ENCODE results near the gene HIRA. TPM values are rescaled to one million over a fixed set of nuclear protein-coding genes. Genes with fewer than 3 reads are reported as not detected.

Gene HIRA
- total and polyA plus RNA-seq, 9 of the 15 experiments (the other 6 are each of a cell fraction or from before 2014, with no cell fraction given), result 0.96 to 132 (median 58.4) TPM

- TF ChIP-seq ZNF232 (CRISPR knock-in tag; IDR thresholded peaks at IDR 0.05) (no peak), MXD1 (CRISPR knock-in tag; IDR thresholded peaks at IDR 0.05; ENCODE audit: borderline replicate concordance, poor library complexity, severe bottlenecking) (peak; percentile 13), SMAD4 (CRISPR knock-in tag; conservative IDR thresholded peaks at IDR 0.05) (peak; percentile 99; the same call in 1 of the 2 replicates), ATF7 (IDR thresholded peaks at IDR 0.05) (no peak), KLF16 (IDR thresholded peaks at IDR 0.05) (peak; percentile 56; the same call in 1 of the 2 replicates), MTF1 (CRISPR knock-in tag; IDR thresholded peaks at IDR 0.05; ENCODE audit: borderline replicate concordance) (0 out of 2 replicates have a peak, but pooled peaks have one; percentile 65), CEBPB (tag; IDR thresholded peaks at IDR 0.05) (no peak), RFX7 (CRISPR knock-in tag; IDR thresholded peaks at IDR 0.05) (no peak), YY1 (IDR thresholded peaks at IDR 0.05; ENCODE audit: borderline replicate concordance in 1 of 3, control insufficient read depth in 1 of 3, extremely low read depth in 1 of 3, insufficient read depth in 3 of 3, insufficient read length in 1 of 3, insufficient replicate concordance in 2 of 3, low read depth in 1 of 3, low read length in 2 of 3) (no peak), MYC (IDR thresholded peaks at IDR 0.05; ENCODE audit: low read depth, low read length) (peak; percentile 87), MYC (CRISPR knock-in tag; IDR thresholded peaks at IDR 0.05; ENCODE audit: borderline replicate concordance, low read depth) (no peak), ZNF12 (CRISPR knock-in tag; IDR thresholded peaks at IDR 0.05) (no peak), CGGBP1 (CRISPR knock-in tag; IDR thresholded peaks at IDR 0.05) (peak; percentile 94), HNRNPLL (IDR thresholded peaks at IDR 0.05; ENCODE audit: low read depth, low read length, poor library complexity, severe bottlenecking) (peak; percentile 81), PYGO2 (tag; IDR thresholded peaks at IDR 0.05) (no peak), PHF8 (IDR thresholded peaks at IDR 0.05; ENCODE audit: borderline replicate concordance, low read length) (peak; percentile 93; the same call in 1 of the 2 replicates), CBFA2T3 (IDR thresholded peaks at IDR 0.05) (no peak), JUN (IDR thresholded peaks at IDR 0.05; ENCODE audit: borderline replicate concordance, low read depth, low read length) (0 out of 2 replicates have a peak, but pooled peaks have one; percentile 72), JUN (CRISPR knock-in tag; IDR thresholded peaks at IDR 0.05; ENCODE audit: borderline replicate concordance) (no peak), MIER1 (IDR thresholded peaks at IDR 0.05; ENCODE audit: low read depth) (no peak)
- TF ChIP-seq, protein P1, sequence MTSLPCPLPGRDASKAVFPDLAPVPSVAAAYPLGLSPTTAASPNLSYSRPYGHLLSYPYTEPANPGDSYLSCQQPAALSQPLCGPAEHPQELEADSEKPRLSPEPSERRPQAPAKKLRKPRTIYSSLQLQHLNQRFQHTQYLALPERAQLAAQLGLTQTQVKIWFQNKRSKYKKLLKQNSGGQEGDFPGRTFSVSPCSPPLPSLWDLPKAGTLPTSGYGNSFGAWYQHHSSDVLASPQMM (CRISPR knock-in tag; IDR thresholded peaks at IDR 0.05), result no peak
- TF ChIP-seq, protein P2, sequence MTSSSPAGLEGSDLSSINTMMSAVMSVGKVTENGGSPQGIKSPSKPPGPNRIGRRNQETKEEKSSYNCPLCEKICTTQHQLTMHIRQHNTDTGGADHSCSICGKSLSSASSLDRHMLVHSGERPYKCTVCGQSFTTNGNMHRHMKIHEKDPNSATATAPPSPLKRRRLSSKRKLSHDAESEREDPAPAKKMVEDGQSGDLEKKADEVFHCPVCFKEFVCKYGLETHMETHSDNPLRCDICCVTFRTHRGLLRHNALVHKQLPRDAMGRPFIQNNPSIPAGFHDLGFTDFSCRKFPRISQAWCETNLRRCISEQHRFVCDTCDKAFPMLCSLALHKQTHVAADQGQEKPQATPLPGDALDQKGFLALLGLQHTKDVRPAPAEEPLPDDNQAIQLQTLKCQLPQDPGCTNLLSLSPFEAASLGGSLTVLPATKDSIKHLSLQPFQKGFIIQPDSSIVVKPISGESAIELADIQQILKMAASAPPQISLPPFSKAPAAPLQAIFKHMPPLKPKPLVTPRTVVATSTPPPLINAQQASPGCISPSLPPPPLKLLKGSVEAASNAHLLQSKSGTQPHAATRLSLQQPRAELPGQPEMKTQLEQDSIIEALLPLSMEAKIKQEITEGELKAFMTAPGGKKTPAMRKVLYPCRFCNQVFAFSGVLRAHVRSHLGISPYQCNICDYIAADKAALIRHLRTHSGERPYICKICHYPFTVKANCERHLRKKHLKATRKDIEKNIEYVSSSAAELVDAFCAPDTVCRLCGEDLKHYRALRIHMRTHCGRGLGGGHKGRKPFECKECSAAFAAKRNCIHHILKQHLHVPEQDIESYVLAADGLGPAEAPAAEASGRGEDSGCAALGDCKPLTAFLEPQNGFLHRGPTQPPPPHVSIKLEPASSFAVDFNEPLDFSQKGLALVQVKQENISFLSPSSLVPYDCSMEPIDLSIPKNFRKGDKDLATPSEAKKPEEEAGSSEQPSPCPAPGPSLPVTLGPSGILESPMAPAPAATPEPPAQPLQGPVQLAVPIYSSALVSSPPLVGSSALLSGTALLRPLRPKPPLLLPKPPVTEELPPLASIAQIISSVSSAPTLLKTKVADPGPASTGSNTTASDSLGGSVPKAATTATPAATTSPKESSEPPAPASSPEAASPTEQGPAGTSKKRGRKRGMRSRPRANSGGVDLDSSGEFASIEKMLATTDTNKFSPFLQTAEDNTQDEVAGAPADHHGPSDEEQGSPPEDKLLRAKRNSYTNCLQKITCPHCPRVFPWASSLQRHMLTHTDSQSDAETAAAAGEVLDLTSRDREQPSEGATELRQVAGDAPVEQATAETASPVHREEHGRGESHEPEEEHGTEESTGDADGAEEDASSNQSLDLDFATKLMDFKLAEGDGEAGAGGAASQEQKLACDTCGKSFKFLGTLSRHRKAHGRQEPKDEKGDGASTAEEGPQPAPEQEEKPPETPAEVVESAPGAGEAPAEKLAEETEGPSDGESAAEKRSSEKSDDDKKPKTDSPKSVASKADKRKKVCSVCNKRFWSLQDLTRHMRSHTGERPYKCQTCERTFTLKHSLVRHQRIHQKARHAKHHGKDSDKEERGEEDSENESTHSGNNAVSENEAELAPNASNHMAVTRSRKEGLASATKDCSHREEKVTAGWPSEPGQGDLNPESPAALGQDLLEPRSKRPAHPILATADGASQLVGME (CRISPR knock-in tag; IDR thresholded peaks at IDR 0.05), result peak; percentile 7; the same call in 1 of the 2 replicates
These were observed 47.4 kb upstream of the HIRA start, which contains the start of gene UFD1 (continued) for GRCh38 chr22:19478901-19479354.
